NCI-H2081 (cell line): ENCODE data around the gene SLC9A8.
A peak's percentile ranks its signal among the peaks of the same experiment; 100 is the strongest.
"Not testable (repeated sequence)": the region's sequence is repeated elsewhere in the genome, so short reads cannot be mapped to it uniquely, and the experiment has no call there.

ENCODE experiments used
- DNase-seq, 2 experiments: peaks; one replicate each; lab custom pipeline; 2025; lab: John Stamatoyannopoulos, UW

SLC9A8 gene, protein sequence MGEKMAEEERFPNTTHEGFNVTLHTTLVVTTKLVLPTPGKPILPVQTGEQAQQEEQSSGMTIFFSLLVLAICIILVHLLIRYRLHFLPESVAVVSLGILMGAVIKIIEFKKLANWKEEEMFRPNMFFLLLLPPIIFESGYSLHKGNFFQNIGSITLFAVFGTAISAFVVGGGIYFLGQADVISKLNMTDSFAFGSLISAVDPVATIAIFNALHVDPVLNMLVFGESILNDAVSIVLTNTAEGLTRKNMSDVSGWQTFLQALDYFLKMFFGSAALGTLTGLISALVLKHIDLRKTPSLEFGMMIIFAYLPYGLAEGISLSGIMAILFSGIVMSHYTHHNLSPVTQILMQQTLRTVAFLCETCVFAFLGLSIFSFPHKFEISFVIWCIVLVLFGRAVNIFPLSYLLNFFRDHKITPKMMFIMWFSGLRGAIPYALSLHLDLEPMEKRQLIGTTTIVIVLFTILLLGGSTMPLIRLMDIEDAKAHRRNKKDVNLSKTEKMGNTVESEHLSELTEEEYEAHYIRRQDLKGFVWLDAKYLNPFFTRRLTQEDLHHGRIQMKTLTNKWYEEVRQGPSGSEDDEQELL

GRCh38 chr20:49812507-49813304 lies at the start of gene SLC9A8:
TSS of gene SLC9A8 (plus strand) at chr20:49812828. CDS start at chr20:49812923, 95 bp downstream.
- DNase-seq: peak; percentile 81 to 88

DNA sequence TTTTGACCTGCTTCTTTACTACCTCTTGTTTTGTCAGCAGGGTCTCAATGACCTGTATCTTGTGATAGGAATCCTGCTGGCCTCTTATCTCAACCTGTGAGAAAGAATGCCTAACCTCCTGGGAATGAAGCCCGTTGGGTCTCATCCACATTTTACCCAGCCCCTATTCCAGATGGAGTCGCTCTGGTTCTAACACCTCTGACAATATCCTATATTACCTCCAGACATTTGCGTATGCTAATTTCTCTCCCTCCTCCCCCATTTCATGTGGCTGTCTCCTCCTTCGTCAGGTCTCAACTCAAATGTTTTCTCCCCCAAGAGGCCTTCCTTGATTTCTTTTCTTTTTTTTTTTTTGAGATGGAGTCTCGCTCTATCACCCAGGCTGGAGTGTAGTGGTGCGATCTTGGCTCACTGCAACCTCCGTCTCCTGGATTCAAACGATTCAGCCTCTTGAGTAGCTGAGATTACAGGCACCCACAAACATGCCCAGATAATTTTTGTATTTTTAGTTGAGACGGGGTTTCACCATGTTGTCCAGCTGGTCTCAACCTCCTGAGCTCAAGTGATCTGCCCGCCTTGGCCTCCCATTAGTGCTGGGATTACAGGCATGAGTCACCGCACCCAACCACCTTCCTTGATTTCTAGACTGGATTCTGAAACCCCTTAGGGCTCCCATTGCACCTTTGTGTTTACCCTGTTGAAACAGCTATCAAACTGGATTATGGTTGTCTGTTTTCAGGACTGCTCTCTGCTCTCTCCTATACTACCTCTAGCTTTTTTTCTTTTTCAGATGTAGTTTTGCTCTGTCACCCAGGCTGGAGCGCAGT lies 49.5 kb upstream of the SLC9A8 start:
- DNase-seq: no peak

DNA sequence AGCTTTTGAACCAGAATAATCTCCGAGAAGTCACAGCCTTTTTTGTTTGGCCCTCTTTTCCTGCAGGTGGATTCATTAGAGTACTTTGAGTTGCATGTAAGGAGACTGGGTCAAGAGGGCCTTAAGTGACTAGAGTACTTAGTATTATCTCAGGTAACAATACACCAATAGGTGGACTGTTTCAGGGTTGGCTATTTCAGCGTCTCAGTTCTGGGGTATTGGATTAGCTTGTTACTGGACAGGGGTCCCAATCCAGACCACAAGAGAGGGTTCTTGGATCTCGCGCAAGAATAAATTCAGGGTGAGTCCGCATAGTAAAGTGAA lies 47.3 kb upstream of the SLC9A8 start:
- no peak for DNase-seq

DNA sequence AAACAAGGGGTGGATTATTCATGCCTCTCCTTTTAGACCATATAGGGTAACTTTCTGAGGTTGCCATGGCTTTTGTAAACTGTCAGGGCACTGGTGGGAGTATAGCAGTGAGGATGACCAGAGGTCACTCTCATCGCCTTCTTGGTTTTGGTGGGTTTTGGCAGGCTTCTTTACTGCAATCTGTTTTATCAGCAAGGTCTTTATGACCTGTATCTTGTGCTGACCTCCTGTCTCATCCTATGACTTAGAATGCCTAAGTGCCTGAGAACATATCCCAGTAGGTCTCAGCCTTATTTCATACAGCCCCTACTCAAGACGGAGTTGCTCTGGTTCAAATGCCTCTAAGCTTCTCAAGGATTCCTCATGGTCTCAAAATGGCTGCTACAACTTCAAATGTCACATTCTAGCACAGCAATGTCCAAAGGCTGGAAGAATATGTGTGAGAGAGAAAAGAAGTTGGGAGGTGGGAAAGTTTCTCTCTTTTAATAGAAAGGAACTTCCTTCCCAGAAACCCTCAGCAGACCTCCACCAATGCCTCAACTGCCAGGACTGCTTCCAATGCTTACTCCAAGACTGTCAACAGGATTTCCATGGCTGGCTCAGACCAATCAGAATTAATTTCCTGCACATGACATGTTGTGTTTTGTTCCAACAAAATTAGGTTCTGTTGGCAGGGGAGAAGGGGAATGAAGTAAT lies 46.6 kb upstream of the SLC9A8 start:
- DNase-seq: no peak

- DNase-seq: no peak
Measured at GRCh38 chr20:49766979-49767521, 45.6 kb upstream of the SLC9A8 start.

GRCh38 chr20:49768204-49769047 lies 44.2 kb upstream of the SLC9A8 start:
- DNase-seq: peak in 1 of 2 experiments; percentile 23

DNA sequence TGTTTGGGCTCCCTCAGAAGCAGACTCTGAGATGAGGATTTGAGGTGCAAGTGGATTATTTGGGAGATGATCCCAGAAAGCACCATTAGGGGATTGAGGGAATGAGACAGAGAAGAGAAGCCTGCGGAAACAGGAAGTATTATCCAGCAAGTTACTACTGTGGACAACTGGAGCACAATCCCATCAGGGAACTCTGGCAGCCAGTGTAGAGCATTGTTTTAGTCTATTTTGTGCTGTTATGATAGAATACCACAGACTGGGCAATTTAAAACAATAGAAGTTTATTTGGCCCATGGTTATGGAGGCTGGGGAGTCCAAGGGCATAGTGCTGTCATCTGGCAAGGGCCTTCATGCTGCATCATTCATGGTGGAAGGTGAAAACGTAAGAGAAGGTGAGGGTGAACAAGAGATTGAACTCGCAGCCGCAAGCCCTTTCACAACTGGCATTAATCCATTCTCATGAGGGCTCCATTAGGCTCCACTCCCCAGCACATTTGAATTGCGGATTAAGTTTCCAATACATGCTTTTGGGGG lies 43.5 kb upstream of the SLC9A8 start:
- no peak for DNase-seq

DNA sequence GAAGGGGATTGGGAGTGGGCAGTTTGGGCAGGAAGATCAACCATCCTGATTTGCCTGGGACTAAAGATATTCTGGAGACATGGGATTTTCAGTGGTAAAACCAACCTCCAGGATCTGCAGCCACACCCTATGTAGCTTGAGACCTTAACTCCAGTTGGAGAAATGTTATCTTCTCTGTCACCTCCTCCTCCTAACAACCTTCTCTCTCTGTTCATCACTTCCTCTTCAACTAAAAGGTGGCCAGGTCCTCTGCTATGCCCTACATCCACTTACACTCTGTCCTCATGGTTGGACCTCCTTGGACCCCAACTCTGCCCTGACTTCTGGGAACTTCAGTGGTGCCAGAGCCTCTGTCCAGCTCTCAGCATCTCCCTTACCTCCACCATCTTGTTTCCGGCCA lies 42.0 kb upstream of the SLC9A8 start:
- no peak for DNase-seq

- not testable (repeated sequence) for DNase-seq
Measured at GRCh38 chr20:49774213-49774612, 38.4 kb upstream of the SLC9A8 start.

DNA sequence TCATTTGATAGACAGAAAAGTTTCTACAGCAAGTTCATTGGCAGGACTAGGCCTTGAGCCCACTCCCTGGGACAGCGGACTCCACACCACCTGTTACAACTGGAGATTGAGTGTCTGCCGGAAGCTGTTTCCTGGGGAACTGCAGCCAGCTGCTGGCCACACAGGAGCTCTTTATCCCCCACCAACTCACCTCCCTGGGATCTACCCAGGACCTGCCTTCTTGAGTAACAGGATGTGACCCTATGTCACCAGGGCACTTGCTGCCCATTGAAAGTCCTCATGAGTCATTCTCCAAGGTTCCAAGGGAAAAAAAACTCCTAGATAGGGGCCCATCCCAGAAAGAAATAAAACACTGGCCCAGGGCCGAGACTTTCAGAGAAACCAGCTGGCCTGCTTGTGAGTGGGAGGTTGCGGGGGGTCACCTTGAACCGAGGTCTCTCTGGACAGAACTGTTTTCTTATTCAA lies 37.4 kb upstream of the SLC9A8 start:
- no peak for DNase-seq

GRCh38 chr20:49779972-49780371 lies 32.7 kb upstream of the SLC9A8 start:
- no peak for DNase-seq

GRCh38 chr20:49781676-49782075 lies 31.0 kb upstream of the SLC9A8 start:
- DNase-seq: no peak

- not testable (repeated sequence) for DNase-seq
Measured at GRCh38 chr20:49782439-49782838, 30.2 kb upstream of the SLC9A8 start.

GRCh38 chr20:49783021-49783995 lies 29.3 kb upstream of the SLC9A8 start:
- DNase-seq: not testable (repeated sequence)

- DNase-seq: no peak
Measured at GRCh38 chr20:49784291-49784690, 28.3 kb upstream of the SLC9A8 start.

DNA sequence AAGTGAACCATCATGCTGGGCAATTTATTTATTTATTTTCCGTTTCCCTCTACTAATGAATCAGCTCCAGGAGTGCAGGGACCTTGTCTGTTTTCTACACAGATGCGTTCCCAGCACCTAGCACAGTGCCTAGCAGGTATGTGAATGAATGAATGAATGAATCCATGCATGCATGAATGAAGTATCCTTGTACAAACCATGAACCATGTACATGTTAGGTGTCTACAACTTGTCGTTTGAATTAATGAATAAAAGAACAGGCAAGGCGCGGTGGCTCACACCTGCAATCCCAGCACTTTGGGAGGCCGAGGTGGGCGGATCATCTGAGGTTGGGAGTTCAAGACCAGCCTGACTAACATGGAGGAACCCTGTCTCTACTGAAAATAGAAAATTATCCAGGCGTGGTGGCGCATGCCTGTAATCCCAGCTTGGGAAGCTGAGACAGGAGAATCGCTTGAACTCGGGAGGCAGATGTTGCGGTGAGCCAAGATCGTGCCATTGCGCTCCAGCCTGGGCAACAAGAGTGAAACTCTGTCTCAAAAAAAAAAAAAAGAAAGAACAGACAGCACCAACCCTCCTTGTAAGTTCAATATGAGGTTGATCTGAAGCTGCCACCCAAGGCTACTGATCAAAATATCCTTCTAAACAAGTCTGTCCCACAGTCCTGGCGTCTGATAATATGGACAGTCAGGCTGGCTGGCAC lies 27.3 kb upstream of the SLC9A8 start:
- DNase-seq: no peak

DNA sequence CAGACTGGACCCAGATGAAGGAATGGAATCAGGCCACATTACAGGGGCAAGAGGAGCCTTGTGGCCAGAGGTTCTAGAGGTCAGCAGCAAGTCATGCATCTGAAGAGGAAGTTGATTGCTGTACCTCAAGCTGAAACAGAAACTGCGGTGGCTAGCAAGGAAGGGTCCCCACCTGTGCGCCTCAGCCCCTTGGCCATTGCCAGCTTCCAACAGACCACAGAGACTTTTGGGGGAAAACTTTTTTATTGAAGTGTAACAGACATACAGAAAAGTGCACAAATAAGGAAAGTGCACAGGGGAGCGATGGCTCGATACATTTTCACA lies 26.8 kb upstream of the SLC9A8 start:
- no peak for DNase-seq

- DNase-seq: no peak
Measured at GRCh38 chr20:49786196-49786595, 26.4 kb upstream of the SLC9A8 start.
